ENCODE results near the gene FOXC1. TPM values are rescaled to one million over a fixed set of nuclear protein-coding genes. Genes with fewer than 3 reads are reported as not detected.

The FOXC1 gene
- polyA plus RNA-seq, 1 donor from 2014 or later: not detected

DNA sequence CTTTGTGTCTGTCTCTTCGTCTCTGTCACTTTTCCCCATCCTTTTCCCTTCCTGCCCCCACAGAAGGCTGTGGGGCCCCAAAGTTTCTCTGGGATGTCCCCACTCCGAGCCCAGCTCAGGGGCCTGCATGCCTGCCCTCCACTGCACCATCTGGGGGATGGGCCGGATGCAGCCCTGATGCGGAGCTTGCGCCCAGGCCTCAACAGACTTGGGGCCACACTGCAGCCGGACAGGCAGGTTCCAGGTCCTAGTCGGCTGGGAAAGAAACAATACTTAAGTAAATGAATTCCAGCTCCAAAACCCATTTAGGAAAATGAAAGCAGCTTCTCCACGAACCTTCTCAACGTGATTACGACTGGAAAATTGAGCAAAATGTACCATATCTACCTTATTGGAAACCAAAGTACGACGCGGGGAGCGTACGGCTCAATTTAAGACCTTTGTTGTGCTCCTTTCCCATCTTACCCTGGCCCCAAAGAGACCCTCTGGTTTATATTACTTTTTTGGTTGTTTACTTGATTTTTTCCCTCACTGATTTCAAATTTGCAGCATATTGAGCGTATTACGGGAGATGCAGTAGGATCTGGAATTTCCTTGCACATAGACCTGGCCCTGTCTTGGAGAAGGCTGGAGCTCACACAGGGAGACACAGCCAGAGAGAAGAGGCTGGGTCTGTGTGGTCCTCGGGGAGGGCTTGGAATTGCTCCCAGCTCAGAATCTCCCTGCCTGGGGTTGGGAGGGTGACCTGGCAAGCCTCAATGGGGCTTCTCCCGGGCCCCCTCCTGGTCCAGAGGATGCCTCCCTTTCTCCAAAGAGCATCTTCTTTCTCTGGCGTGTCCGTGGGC is 8.0 kb downstream of the FOXC1 start:
- H3K4me1 Mint-ChIP-seq: peaks cover 0 to 12% (median 2%) of the 10 kb centered on the region in 3 donors
- H3K36me3 Mint-ChIP-seq: peaks cover 10% of the 10 kb centered on the region
- peak overlapping the region in 2 of 4 donors; percentile 14 to 43 for H3K4me3 Mint-ChIP-seq
- H3K27me3 Mint-ChIP-seq: peaks cover 32% of the 10 kb centered on the region
- peaks cover 0 to 3% (median 0%) of the 10 kb centered on the region in 3 donors for H3K9me3 Mint-ChIP-seq
- peak overlapping the region in 1 of 3 donors; percentile 54 for H3K27ac Mint-ChIP-seq

DNA sequence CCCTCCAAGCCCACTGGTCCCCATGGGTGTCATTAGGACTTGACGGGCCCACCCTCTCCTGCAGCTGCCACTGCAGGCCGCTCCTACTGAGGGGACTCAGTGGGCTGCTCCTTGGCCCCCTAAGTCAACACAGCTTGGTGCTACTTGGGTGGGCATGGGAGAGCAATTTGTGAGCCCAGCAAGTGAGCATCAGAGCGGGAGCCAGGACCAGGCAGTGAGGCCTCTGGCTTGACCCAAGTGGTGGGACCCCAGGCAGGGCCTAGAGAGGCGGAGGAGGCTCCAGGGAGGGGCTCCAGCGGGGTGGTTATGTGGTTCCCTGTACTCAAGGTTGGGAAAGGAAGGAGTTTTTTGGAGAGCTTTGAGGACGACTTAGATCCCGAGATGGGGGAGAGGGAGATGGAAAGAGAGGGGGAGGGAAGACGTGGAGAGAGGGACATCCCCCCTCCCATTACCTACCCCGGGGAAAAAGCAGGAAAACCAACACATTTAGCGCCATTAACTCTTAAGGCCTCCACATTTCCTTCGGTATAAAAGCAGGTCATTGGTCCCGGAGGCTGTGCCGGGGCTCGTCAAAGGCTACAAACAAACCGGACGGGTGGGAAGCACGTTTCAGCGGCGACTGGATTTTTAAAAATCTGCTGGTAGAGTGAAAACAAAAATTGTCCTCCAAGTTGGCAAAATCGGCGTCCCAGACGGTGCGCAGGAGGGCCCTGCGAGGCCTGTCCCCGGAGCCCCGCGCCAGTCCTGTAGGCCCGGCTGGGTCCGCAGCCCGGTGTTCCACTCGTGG is 8.8 kb downstream of the FOXC1 start:
- Mint-ChIP-seq H3K27me3 (peaks cover 31% of the 10 kb centered on the region), H3K27ac (peak overlapping the region in 1 of 3 donors; percentile 54), H3K4me1 (peaks cover 0 to 7% (median 2%) of the 10 kb centered on the region in 3 donors), H3K9me3 (peaks cover 0 to 3% (median 0%) of the 10 kb centered on the region in 3 donors), H3K36me3 (peaks cover 11% of the 10 kb centered on the region), H3K4me3 (peak overlapping the region in 2 of 4 donors; percentile 14 to 72)

DNA sequence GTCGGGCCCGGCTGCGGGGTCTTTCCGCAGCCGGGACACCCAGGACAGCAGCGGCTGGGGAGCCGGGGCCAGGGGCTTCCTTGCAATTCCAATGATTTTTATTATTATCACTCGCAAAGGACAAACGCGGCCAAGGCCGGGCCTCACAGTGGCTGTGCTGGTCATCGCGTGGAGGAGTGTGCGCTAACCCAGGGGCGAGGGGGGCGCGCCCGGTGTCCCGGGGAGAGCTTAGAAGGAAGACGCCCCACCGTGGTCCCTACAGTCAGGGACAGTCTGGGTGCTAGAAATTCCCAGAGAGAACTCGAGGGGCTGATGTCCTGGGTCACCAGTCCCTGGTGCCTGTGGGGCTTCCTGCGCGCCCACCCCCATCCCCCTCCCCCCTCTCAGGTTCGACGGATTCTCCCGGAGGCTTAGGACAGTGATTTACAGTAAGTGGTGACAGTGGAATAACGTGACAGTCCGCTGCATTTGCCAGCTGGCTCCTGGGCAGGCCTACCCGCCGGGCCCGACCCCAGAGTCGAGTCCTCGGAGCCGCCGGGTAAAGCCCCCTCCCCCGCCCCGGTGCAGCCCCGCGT is 9.5 kb downstream of the FOXC1 start:
- Mint-ChIP-seq H3K27ac (peak overlapping the region in 2 of 3 donors; percentile 16 to 81), H3K4me1 (peaks cover 0 to 7% (median 2%) of the 10 kb centered on the region in 3 donors), H3K27me3 (peaks cover 28% of the 10 kb centered on the region), H3K36me3 (peaks cover 13% of the 10 kb centered on the region), H3K9me3 (peaks cover 0 to 3% (median 0%) of the 10 kb centered on the region in 3 donors), H3K4me3 (no peak overlapping the region)

DNA sequence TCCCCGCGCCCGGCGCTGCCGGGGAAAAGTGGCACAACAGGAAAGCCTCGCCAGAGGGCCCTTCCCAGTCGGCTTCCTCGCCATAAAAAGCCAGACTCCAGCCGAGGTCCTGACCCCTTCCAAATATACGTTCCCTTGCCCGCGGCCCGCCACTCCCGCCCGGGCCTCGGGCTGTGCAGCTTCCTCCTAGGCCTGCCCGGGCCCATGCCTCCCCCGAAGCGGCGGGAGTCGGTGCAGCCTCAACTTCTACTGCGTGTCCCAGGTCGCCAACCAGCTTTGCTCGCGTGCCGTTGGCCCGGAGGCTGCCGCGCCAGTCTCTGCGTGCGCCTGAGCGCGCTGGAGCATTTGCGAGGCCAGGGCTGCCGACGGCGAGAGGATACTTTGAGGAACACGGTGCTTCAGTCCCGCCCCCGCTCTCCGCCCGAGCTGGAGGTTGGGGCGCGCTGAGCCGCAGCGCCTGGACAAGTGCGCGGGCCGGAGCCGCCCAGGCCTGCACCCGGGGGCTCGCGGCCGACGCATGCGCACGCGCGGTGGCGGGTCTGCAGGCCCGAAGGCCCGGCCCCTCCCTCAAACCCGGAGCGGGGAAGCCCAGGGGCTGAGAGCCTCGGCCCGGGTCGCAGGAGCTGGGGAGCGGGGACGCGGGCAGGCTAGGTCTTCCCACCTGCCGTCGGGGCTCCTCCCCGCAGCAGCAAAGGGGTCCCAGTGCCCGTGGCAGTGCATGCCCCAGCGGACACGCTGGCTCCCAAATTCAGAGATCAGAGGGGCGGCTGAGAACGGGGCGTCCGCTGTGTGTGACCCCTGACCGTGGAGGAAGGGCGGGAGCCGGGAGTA is 10.2 kb downstream of the FOXC1 start:
- peaks cover 31% of the 10 kb centered on the region for H3K27me3 Mint-ChIP-seq
- peak overlapping the region in 1 of 3 donors; percentile 25 for H3K27ac Mint-ChIP-seq
- peaks cover 0 to 7% (median 2%) of the 10 kb centered on the region in 3 donors for H3K4me1 Mint-ChIP-seq

DNA sequence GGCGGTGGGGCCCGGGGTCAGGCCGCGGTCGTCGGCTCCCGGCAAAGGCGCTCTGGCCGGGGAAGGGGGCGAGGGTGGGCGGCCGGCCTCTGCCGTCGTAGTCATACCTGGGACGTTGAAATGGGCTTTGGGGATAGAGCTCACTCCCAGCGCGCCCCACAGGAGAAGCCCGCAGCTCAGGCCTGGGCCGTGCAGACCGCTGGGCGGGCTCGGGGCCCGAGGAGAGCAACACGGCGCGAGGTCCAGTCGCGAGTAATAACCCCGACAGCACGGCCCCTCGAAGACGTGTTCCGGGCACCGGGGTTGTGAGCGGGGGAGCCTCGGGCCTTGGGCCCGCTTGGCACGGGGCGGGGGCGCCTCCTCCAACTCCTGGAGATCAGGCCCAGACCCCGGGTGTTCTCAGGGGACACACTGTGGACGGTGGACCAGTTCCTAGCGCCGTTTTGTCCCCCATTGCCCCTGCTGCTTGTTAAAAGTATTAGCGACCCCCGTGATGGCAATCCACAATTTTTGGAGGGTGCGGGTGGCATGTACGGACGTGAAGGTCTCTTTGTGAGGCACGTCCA is 10.9 kb downstream of the FOXC1 start:
- peak overlapping the region in 1 of 4 donors; percentile 55 for H3K4me3 Mint-ChIP-seq
- peaks cover 0 to 3% (median 0%) of the 10 kb centered on the region in 3 donors for H3K9me3 Mint-ChIP-seq
- peaks cover 13% of the 10 kb centered on the region for H3K36me3 Mint-ChIP-seq
- H3K4me1 Mint-ChIP-seq: peaks cover 6 to 11% (median 8%) of the 10 kb centered on the region in 3 donors
- peaks cover 34% of the 10 kb centered on the region for H3K27me3 Mint-ChIP-seq
- peak overlapping the region in 2 of 3 donors; percentile 80 for H3K27ac Mint-ChIP-seq

More for the DNA sequence above, 10.2 kb downstream of the FOXC1 start:
- peaks cover 0 to 3% (median 0%) of the 10 kb centered on the region in 3 donors for H3K9me3 Mint-ChIP-seq
- H3K4me3 Mint-ChIP-seq: peak overlapping the region in 3 of 4 donors; percentile 4 to 83 (median 68)
- peaks cover 13% of the 10 kb centered on the region for H3K36me3 Mint-ChIP-seq

DNA sequence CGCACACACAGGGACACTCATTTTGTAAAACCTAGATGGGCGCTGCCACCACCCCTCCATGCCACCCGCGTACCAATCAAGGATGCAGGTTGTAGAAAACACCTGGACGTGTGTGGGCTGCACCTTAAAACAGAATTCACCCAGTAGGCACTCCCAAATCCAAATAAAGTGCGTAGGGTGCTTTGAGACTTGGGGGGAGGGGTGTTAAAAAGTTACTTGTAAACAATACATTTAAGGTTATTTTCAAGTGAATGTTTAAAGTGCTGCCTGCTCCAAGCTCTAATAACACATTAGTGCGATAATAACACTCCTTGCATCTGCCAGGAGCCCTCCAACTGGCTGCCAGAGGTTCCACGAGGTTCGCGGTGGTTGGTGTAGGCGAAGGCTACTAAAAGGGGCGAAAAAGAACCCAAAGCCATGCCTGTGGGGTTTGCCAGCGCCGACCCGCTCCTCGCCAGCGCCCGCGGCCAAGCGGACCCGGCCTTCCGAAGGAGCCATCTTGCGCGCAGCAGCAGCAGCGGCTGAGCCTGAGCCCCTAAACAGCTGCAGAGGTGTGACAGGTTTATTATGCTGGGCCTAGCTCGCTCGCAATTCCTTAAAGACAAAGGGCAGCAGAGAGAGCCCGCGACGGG is 11.5 kb downstream of the FOXC1 start:
- H3K9me3 Mint-ChIP-seq: peaks cover 0 to 3% (median 0%) of the 10 kb centered on the region in 3 donors
- H3K36me3 Mint-ChIP-seq: peaks cover 13% of the 10 kb centered on the region
- peak overlapping the region in 2 of 4 donors; percentile 55 to 65 for H3K4me3 Mint-ChIP-seq
- H3K4me1 Mint-ChIP-seq: peaks cover 9 to 11% (median 11%) of the 10 kb centered on the region in 3 donors
- peaks cover 38% of the 10 kb centered on the region for H3K27me3 Mint-ChIP-seq
- H3K27ac Mint-ChIP-seq: peak overlapping the region in 2 of 3 donors; percentile 80

DNA sequence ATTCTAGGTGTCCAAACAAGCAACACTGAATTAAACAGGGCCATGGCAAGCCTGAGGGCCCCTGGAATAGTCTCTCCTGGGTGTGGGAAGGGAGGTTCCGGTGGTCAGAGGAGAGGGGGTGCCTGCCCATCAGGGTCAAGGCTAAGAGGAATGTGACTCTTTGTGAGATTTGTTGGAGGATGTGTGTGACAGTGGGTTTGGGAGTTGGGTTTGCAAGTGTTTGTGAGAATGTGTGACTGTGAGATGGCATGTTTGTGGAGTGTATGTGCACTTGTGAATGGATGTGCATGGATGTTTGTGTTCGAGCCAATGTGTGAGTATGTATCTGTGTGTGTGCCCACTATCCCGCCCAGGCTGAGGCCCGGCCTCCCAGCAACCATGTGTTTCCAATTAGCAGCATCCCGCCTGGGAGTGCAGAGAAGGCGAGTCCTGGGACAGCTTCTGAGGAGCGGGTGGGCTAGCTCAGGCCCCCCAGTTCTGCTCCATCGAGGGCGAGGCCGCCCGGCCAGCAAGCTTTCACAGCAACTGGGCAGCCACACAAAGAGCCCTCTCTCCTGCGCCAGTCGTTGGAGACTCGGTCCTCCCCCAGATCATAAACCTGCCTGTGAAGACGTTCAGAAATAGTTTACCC is 12.6 kb downstream of the FOXC1 start:
- Mint-ChIP-seq H3K4me1 (peaks cover 11 to 13% (median 11%) of the 10 kb centered on the region in 3 donors), H3K27me3 (peaks cover 39% of the 10 kb centered on the region), H3K9me3 (peaks cover 0 to 3% (median 0%) of the 10 kb centered on the region in 3 donors), H3K27ac (no peak overlapping the region), H3K36me3 (peaks cover 13% of the 10 kb centered on the region), H3K4me3 (no peak overlapping the region)

DNA sequence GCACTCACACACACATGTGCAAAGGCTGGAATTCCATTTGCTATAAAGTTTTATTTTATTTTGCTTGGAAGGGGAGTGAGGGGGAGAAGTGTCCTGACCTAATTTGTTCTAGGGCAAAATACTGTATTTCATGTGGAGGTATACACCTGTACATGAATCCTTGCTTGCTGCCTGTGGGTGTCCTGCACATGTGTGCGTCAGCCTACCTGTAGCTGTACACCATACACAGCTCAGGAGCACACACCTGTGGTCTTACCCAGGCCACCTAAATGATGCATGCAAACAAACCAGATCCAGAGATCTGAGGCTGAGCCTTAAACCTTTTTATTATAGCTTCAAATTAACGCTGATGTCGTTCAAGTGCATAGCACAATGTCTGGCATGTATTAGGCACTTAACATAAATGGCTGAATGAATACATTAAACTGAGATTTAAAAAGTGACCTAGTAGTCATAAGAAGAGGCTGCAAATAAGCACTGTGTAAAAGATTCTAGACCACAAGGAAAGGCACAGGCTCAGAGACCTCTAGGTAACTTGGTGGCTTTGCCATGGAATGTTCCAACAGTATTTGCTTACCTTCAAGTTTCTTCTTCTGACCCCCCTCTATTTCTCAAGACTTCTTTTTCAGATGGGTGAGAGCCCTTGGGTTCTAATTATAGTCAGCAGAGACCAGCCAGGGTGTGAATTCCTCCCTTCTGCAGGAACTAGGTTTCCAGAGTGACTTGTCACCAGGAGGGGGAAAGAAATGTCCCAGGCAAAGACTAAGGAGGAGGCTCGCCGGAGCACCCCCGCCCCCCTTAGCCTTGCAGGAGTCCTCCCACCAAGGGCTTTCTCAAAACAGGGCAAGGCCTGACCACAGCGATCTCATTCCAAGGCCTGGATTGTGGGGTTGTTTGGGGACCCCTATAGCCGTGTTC is 13.4 kb downstream of the FOXC1 start:
- Mint-ChIP-seq H3K4me3 (peak overlapping the region in 2 of 4 donors; percentile 52 to 61), H3K36me3 (peaks cover 12% of the 10 kb centered on the region), H3K27me3 (peaks cover 40% of the 10 kb centered on the region), H3K9me3 (peaks cover 0 to 3% (median 0%) of the 10 kb centered on the region in 3 donors), H3K27ac (peak overlapping the region; percentile 23 to 62 (median 56)), H3K4me1 (peaks cover 11 to 13% (median 11%) of the 10 kb centered on the region in 3 donors)

DNA sequence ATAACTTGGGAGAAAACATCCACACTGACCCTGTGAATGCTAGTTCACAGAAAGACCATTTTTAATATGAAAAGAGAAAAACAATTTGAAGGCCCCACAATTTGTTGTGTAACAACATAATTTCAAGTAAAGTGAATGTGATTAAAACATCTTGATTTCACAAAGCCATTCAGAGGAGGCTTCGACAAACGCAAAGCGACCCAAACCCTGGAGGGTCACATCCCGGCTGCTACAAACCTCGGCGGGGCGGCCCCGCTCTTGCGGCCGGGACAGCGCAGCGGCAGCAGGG is 14.0 kb downstream of the FOXC1 start:
- Mint-ChIP-seq H3K4me1 (peaks cover 11 to 13% (median 11%) of the 10 kb centered on the region in 3 donors), H3K4me3 (peak overlapping the region in 2 of 4 donors; percentile 52 to 61), H3K9me3 (no peaks in the 10 kb centered on the region), H3K27ac (peak overlapping the region; percentile 23 to 62 (median 56)), H3K27me3 (peaks cover 40% of the 10 kb centered on the region), H3K36me3 (peaks cover 11% of the 10 kb centered on the region)

DNA sequence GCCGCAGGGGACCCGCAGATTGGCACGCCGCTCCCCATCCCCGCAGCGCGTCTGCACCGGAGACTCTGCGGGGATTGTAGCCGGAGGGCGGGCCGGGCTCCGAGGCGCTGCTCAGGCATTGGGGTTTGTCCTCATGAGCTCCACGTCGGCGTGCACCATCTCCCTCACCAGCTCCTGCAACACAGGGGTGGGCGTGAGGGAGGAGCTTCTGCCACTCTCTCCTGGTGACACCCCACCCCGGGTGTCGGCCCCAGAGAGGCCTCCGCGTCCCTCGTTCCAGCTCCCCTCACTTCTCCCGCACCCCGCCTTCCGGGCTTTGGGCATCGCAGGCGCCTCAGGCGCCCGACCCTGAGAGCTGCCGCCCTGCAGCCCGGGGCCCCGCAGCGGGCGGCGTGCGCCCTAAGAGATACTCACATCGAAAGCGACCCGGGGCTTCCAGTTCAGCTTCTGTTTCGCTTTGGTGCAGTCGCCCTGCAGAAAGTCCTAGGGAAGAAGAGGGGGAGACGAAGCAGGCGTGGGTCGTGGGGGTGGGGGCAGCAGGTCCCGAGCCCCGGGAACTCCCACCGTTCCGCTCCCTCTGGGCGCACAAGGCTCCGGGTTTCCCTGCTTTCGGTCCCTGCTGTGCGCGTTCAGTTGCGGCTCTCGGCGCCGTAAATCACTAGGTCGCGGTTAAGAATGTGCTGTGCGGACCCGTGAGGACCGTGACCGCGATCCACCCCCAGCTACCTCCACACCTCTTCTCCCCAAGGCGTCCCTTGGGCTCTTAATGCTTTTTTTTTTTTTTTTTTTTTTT is 14.5 kb downstream of the FOXC1 start:
- Mint-ChIP-seq H3K4me3 (peak overlapping the region; percentile 56 to 91 (median 68)), H3K4me1 (peaks cover 11 to 13% (median 11%) of the 10 kb centered on the region in 3 donors), H3K36me3 (peaks cover 11% of the 10 kb centered on the region), H3K9me3 (no peaks in the 10 kb centered on the region), H3K27me3 (peaks cover 46% of the 10 kb centered on the region), H3K27ac (no peak overlapping the region)

DNA sequence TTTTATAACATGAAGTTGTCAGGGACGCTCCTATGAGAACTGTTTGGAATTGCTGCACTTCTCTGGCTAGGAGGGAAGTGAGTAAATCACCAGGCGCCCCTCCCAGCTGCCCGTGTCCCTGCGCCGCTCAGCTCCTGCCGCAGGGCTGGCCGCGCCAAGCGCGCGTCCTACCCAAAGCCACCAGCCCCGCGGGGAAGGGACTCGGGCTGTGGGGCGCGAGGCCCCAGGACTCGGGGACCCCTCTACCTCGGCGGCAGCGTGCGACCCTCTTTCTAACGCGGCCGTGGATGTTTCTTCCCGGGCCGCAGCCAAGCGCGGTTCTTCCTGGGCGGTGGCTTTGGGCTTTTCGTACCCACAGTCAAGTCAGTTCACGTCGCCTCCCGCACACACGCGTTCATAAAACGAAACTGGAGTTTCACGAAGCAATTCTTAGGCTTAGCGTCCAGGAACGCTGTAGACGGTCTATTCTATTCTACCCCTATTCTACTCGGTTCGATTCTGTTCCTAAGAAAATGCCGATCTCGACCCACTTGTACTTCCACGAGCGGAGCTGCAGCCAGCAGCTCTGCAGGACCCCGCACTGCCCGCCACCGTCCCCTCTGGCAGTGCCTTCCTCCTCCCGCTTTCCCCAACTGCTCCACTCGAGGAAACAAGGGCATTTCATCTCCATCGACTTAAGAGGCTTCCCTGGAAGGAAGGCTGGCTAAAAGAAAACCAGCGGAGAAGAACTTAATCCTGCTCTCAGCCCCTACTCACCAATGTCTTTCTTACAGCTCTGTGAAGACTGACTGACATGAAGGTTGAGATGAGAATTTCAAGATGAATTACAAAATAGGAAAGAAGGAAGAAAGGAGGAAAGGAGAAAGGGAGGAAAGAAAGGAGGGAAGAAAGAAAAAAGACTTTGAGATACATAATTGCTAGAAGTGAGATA is 15.4 kb downstream of the FOXC1 start:
- peak overlapping the region; percentile 71 to 91 (median 82) for H3K4me3 Mint-ChIP-seq
- peaks cover 11 to 13% (median 11%) of the 10 kb centered on the region in 3 donors for H3K4me1 Mint-ChIP-seq
- no peaks in the 10 kb centered on the region for H3K9me3 Mint-ChIP-seq
- peaks cover 43% of the 10 kb centered on the region for H3K27me3 Mint-ChIP-seq
- H3K36me3 Mint-ChIP-seq: peaks cover 11% of the 10 kb centered on the region
- peak overlapping the region in 2 of 3 donors; percentile 35 to 72 for H3K27ac Mint-ChIP-seq
